Mesodermal cell (in vitro differentiated cells): ENCODE measurements around the gene DDX3X.
A peak's percentile ranks its signal among the peaks of the same experiment; 100 is the strongest.

ENCODE experiments used
- H3K27ac ChIP-seq: 2 replicates; pipeline ENCODE4 v1.7.0; 2013; ENCODE audit warnings: mild to moderate bottlenecking, low read depth, low read length, moderate library complexity; ENCODE audit not compliant: severe bottlenecking
- H3K36me3 ChIP-seq: 2 replicates; pipeline ENCODE4 v1.7.1; 2013; ENCODE audit warnings: mild to moderate bottlenecking, low read length, moderate library complexity; ENCODE audit not compliant: control insufficient read depth, insufficient read depth
- H3K4me1 ChIP-seq: one replicate; pipeline ENCODE4 v1.7.1; 2013; ENCODE audit warnings: mild to moderate bottlenecking, low read length; ENCODE audit not compliant: insufficient read depth, control insufficient read depth, poor library complexity, severe bottlenecking
- H3K4me3 ChIP-seq: 2 replicates; pipeline ENCODE4 v1.7.0; 2013; ENCODE audit warnings: low read length, control low read depth, mild to moderate bottlenecking; ENCODE audit not compliant: insufficient read depth, poor library complexity, severe bottlenecking; ENCODE audit errors: extremely low read depth
- H3K9me3 ChIP-seq: 2 replicates; pipeline ENCODE4 v1.7.1; 2013; ENCODE audit warnings: mild to moderate bottlenecking, low read length, moderate library complexity; ENCODE audit not compliant: control insufficient read depth
- whole genome bisulfite sequencing, 2 experiments: methylation state at CpG; one replicate each; pipeline ENCODE4 v1.1.5; 2013; ENCODE audit warnings: missing lambda C conversion rate in 2 of 2; ENCODE audit not compliant: insufficient coverage in 2 of 2; 5-methylcytosine and 5-hydroxymethylcytosine counted together

DDX3X gene

DNA sequence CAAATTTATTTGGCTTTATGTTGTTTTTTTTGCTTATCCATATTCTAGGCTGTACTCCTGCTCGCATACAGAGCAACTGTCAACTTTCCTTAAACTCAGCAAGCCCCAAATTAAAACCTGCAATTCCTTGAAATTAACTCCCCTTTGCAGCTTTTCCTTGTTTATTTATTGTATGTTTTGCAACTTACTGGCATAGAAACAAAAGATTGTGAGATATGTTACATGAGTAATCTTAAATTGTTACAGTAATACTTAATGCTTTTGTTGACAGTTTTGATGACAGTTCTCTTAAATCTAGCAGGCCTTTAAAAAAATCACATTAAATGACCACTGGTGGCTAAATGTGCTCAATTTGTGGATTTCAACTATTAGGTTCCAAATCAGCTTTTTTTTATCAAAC lies 4.5 kb downstream of the DDX3X start:
- H3K4me3 ChIP-seq = no peak overlapping the region
- H3K9me3 ChIP-seq = no peaks in the 10 kb centered on the region
- no CpG with 5 or more reads among the region's 1 CpG for WGBS, 2 experiments
- peaks cover 62% of the 10 kb centered on the region for H3K36me3 ChIP-seq
- peaks cover 5% of the 10 kb centered on the region for H3K4me1 ChIP-seq
- H3K27ac ChIP-seq = no peak overlapping the region

DNA sequence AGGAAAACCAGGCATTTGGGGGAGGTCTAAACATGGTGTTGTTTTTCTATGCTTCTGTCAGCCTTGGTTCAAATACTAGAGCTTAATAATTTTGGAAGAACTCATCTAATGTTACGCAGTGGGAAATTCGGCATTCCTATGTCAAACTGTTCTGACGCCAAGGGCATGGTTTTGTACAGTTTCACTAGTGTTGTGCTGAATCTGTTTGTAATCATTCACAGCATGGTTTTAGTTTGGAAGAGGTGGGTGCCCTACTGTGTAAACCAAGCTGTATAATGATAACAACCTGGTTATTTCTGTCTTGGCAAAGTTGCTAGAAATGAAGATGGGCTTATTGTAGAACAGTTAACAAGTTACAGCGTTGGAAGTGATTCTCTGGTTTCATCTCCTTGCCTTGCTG lies 5.2 kb downstream of the DDX3X start:
- Histone ChIP-seq H3K4me1 (peaks cover 5% of the 10 kb centered on the region), H3K9me3 (no peaks in the 10 kb centered on the region), H3K4me3 (no peak overlapping the region), H3K27ac (no peak overlapping the region), H3K36me3 (peaks cover 69% of the 10 kb centered on the region)
- 82 to 95% methylated on average over 3 of the region's 4 CpGs for WGBS, 2 experiments

- Histone ChIP-seq H3K4me1 (no peaks in the 10 kb centered on the region), H3K4me3 (no peak overlapping the region), H3K36me3 (peaks cover 95% of the 10 kb centered on the region), H3K27ac (no peak overlapping the region), H3K9me3 (no peaks in the 10 kb centered on the region)
- 98 to 100% methylated on average over 2 to 6 of the region's 9 CpGs for WGBS, 2 experiments
Observed at GRCh38 chrX:41344053-41344452, 10.1 kb downstream of the DDX3X start.

- no CpG with 5 or more reads among the region's 8 CpGs for WGBS, 2 experiments
- Histone ChIP-seq H3K36me3 (peaks cover 75% of the 10 kb centered on the region), H3K4me3 (no peak overlapping the region), H3K27ac (no peak overlapping the region), H3K9me3 (no peaks in the 10 kb centered on the region), H3K4me1 (no peaks in the 10 kb centered on the region)
Observed at GRCh38 chrX:41347186-41347585, 13.2 kb downstream of the DDX3X start.

- WGBS, 2 experiments = 88 to 95% methylated on average over 3 of the region's 4 CpGs
- H3K4me1 ChIP-seq = no peaks in the 10 kb centered on the region
- peaks cover 62% of the 10 kb centered on the region for H3K36me3 ChIP-seq
Observed at GRCh38 chrX:41348551-41348950, 14.6 kb downstream of the DDX3X start.

GRCh38 chrX:41350150-41350975 lies 16.4 kb downstream of the DDX3X start:
- WGBS, 2 experiments = no CpG with 5 or more reads among the region's 6 CpGs
- Histone ChIP-seq H3K36me3 (peaks cover 44% of the 10 kb centered on the region), H3K4me3 (no peak overlapping the region), H3K9me3 (no peaks in the 10 kb centered on the region), H3K4me1 (no peaks in the 10 kb centered on the region), H3K27ac (peak overlapping the region; percentile 23)

More at GRCh38 chrX:41348551-41348950, 14.6 kb downstream of the DDX3X start:
- Histone ChIP-seq H3K9me3 (no peaks in the 10 kb centered on the region), H3K4me3 (no peak overlapping the region), H3K27ac (no peak overlapping the region)

DNA sequence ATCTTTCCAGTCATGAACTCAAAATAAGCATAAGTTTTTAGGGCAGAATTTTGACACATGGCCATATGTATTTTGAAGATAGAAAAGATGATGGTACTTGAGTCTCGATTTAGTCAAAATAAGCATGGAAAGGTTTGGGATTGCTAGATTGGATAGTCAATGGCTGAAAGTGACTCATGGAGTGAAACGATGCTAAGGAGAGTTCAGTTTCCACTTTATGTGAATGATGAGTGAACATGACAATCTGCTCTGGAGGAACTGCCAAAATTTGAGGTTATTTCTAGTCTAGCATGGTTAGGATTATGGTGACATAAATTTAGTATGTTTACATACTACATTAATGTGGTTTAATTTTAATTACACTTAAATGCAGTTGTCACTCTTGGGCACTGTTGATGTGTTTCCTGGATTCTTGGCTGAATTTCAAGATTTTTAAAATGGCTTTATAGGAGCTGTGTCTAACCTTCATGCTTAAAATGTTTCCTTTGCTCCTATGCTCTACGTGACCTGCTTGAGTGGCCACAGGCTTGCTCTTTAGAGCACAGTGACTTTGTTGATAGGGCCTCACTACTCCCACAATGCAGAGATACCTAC lies 17.1 kb downstream of the DDX3X start:
- Histone ChIP-seq H3K4me1 (no peaks in the 10 kb centered on the region), H3K4me3 (no peak overlapping the region), H3K9me3 (no peaks in the 10 kb centered on the region), H3K27ac (peak overlapping the region; percentile 23), H3K36me3 (peaks cover 36% of the 10 kb centered on the region)
- 88 to 90% methylated on average over 1 of the region's 3 CpGs for WGBS, 2 experiments

GRCh38 chrX:41351923-41352322 lies 18.0 kb downstream of the DDX3X start:
- no peaks in the 10 kb centered on the region for H3K9me3 ChIP-seq
- peaks cover 28% of the 10 kb centered on the region for H3K36me3 ChIP-seq
- H3K4me1 ChIP-seq = no peaks in the 10 kb centered on the region
- no peak overlapping the region for H3K27ac ChIP-seq
- WGBS, 2 experiments = no CpG with 5 or more reads among the region's 3 CpGs
- H3K4me3 ChIP-seq = no peak overlapping the region

- Histone ChIP-seq H3K36me3 (peaks cover 23% of the 10 kb centered on the region), H3K4me1 (no peaks in the 10 kb centered on the region), H3K9me3 (no peaks in the 10 kb centered on the region), H3K4me3 (no peak overlapping the region), H3K27ac (no peak overlapping the region)
- WGBS, 2 experiments = 100% methylated on average over 1 of the region's 3 CpGs; no CpG with 5 or more reads in 1 of the 2 experiments
Observed at GRCh38 chrX:41352329-41352838, 18.4 kb downstream of the DDX3X start.

DNA sequence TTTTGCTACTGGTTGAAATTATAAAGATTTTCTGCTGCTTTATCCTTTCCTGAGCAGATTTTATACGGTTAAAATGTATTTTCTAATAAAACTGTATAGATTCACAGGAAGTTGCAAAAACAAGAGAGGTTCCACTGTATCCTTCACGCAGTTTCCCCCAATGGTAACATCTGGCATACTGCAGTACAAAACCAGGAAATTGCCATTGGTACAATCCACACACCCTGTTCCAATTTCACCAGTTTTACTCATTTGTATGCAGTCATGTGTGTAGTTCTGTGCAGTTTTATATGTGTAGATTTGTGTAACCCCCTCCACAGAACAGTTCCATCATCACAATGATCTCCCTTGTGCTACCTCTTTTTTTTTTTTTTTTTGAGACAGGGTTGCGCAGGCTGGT lies 20.0 kb downstream of the DDX3X start:
- Histone ChIP-seq H3K4me1 (no peaks in the 10 kb centered on the region), H3K27ac (no peak overlapping the region), H3K36me3 (peaks cover 8% of the 10 kb centered on the region), H3K4me3 (no peak overlapping the region), H3K9me3 (no peaks in the 10 kb centered on the region)
- WGBS, 2 experiments = no CpG with 5 or more reads among the region's 3 CpGs

GRCh38 chrX:41369152-41369551 lies 35.2 kb downstream of the DDX3X start:
- Histone ChIP-seq H3K9me3 (no peaks in the 10 kb centered on the region), H3K4me3 (no peak overlapping the region), H3K36me3 (no peaks in the 10 kb centered on the region), H3K4me1 (no peaks in the 10 kb centered on the region), H3K27ac (no peak overlapping the region)
- WGBS, 2 experiments = no CpG with 5 or more reads among the region's 4 CpGs
